GM21737 (cell line): ENCODE measurements around the gene KRTAP10-9.
"Not testable (repeated sequence)": the region's sequence is repeated elsewhere in the genome, so short reads cannot be mapped to it uniquely, and the experiment has no call there.

Experiments used
- ATAC-seq: cut with Tn5 transposase; IDR thresholded peaks from one replicate; pipeline ENCODE4 v1.9.1; 2021; ENCODE audit warnings: mild to moderate bottlenecking, moderate library complexity; ENCODE audit not compliant: unreplicated experiment

The KRTAP10-9 gene

DNA sequence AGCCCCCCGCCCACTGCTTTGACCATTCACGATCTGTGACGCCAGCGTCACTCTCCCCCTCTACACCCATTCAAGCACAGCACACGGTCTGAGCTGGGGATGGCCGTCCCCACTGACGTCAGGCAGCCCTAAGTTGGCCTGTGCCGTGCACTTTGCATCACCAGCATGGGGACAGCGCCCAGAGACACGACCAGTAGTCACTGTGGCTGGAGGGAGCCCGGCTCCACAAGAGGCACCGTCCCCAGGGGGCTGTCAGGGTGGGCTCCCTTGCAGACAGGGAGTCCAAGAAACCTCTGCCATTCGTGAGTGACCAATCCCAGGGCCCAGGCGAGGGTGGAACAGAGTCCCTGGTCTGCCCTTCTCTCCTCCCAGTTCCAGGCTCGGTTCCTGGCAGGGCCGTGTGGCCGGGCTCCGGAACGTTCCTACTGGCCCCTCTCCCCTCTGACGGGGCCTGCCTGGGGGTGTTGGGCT is 12.7 kb upstream of the KRTAP10-9 start:
- ATAC-seq, result no peak

GRCh38 chr21:44614961-44615391 is 11.9 kb upstream of the KRTAP10-9 start:
- no peak for ATAC-seq

DNA sequence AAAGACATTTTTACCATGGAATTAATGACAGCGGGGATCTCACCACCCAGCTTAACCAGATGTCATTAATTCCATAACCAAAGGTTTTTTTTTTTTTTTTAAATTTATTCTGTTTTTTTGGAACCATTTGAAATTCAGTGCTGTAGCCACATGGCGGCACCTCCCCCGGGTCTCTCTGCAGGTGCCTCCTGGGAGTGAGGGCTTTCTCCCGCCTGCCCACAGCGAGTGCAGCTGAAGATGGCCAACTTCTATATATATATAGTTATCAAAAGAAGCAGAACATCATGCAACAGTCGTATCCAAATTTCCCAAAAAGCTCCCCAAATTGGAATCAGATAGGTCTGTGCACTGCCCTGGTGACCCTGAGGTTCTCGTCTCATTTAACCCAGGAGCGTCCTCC is 11.4 kb upstream of the KRTAP10-9 start:
- no peak for ATAC-seq

- no peak for ATAC-seq
Observed at GRCh38 chr21:44615911-44616590, 10.8 kb upstream of the KRTAP10-9 start.

DNA sequence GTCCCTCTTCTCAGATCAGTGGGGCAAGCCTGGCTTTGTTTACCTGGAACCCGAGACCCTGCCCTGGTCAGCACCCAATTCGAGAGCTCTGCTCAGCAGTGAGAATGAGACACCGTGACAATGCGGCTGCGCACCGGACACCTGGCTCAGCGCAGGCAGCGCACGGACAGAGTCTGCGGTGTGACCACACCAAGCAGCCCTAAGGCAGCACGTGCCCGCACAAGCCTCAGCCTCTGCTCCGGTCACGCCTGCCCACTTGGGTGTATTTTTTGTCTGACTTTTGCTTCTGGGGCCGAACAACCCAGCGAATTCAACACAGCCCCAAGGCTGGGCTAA is 10.3 kb upstream of the KRTAP10-9 start:
- no peak for ATAC-seq

- no peak for ATAC-seq
Observed at GRCh38 chr21:44617071-44617501, 9.8 kb upstream of the KRTAP10-9 start.

DNA sequence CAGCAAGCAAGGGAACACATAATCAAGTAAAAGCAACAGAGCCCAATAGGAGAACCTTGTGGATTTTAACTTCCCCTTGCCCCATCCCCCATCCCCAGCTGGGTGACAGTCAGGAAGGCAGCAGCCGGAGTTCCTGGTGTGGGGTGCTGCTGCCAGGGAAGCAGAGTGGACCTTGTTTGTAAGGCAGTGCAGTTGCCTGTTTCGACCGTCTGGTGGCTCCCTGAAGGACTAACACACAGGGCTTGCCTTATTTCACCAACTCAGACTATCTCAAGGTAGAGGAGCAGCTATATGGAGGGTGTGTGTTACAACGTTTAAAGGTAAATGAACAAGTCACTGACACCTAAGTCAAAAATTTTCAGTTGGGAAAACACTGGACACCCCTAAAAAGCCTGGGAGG is 8.4 kb upstream of the KRTAP10-9 start:
- no peak for ATAC-seq

DNA sequence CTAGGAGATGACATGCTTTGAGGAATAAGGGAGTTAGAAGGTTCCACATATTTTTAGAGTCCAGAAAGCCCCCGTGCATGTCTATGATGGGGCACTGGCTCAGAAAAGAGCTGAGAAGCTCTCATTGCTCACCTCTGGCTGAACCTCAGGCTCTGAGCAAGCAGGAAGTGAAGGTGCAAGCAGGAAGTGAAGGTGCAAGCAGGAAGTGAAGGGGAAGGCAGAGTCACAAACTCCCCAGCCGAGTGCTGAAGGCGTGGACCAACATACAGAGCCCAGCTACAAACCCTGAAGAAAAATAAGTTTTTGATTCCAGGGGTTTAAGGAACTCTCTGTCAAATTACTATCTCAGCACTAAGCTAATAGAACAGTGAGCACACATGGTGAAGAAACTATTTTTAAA is 8.0 kb upstream of the KRTAP10-9 start:
- ATAC-seq, result no peak

DNA sequence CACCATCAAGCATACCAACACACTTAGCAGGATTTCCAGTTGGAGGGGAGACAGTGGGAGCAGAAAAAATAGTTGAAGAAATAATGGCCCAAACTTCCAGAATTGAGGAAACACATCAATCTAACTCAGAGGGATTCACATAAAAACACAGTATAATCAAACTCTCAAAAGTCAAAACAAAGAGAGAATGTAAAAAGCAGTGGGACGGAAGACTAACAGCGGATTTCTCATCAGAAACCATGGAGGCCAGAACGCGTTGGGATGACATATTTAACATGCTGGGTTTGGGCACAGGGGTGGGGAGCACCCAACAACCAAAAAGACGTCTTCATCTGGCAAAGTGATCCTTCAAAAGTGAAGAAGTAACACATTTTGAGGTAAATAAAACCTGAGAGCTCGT is 7.0 kb upstream of the KRTAP10-9 start:
- no peak for ATAC-seq

DNA sequence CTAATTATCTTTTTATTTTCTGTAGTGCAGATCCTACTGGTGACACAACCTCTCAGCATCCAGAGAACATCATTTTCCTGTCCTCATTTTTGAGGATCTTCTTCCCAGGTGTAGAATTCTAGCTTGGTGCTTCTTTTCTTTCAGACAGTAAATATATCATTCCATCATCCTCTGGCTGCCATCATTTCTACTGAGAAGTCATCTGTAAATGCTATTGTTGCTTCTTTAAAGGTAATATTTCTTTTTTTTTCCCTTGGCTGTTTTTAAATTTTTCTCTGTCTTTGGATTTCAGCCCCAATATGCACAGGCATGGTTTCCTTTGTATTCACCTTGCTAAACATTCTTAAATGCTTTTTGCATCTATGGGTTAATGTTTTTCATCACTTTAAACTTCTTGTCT is 3.3 kb upstream of the KRTAP10-9 start:
- ATAC-seq, result no peak

- ATAC-seq, result no peak
Observed at GRCh38 chr21:44625756-44626155, 1.1 kb upstream of the KRTAP10-9 start.

DNA sequence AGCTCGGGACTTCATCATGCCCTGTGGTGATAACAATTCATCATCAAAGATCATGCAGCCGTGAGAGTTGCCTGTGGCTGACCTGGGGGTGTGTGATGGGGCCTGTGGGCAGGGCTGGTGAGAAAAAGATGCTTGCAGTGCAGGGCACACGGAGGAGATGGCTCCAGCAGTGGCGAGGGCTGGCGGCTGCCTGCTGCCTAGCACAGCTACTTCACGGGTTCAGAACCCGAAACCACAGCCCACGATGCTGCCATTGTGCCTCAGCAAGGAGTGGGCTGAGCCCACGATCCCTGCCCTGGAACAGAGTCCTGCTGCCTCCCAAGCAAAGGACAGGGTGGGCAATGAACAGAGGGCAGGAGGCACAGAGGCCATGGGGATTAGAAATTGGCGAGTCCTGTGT is 631 bp upstream of the KRTAP10-9 start:
- ATAC-seq, result no peak

DNA sequence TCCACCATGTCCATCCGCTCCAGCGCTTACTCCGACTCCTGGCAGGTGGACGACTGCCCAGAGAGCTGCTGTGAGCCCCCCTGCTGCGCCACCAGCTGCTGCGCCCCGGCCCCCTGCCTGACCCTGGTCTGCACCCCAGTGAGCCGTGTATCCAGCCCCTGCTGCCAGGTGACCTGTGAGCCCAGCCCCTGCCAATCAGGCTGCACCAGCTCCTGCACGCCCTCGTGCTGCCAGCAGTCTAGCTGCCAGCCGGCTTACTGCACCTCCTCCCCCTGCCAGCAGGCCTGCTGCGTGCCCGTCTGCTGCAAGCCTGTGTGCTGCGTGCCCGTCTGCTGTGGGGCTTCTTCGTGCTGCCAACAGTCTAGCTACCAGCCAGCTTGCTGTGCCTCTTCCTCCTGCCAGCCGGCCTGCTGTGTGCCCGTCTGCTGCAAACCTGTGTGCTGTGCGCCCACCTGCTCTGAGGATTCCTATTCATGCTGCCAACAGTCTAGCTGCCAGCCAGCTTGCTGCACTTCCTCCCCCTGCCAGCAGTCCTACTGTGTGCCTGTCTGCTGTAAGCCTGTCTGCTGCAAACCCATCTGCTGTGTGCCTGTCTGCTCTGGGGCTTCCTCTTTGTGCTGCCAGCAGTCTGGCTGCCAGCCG is 409 bp downstream of the KRTAP10-9 start:
- ATAC-seq, result not testable (repeated sequence)

GRCh38 chr21:44627831-44628233 is 939 bp downstream of the KRTAP10-9 start:
- not testable (repeated sequence) for ATAC-seq

DNA sequence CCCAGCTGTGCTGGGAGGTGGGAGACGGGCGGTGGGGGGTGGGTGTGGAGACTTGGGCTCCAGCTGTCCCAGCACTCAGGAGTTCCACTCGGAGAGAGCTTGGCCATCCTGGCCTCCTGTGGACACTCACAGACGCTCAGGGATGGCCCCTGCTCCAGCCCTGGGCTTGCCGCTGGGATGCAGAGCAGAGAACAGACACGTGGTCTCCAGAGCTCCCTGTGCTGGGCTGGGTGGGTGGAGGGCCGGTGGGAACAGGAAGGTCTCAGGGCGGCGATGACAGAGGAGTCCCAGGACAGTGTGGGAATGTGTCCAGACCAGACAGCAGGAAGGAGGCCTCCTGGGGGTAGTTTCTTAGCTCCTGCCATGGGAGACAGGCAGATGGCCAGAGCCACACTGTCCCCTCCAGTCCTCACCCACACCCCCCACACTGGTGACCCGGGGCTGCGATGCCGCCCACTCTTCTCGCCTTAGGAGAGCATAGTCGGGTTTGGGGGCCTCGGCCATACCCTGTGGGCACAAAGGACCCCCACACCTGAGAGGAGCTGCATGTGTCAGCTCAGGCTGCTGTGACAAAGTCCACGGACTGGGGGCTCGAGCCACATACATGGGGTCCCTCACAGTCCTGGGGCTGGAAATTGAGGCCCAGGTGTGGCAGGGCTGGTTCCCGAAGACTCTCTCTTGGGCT is 2.0 kb downstream of the KRTAP10-9 start:
- ATAC-seq, result no peak

DNA sequence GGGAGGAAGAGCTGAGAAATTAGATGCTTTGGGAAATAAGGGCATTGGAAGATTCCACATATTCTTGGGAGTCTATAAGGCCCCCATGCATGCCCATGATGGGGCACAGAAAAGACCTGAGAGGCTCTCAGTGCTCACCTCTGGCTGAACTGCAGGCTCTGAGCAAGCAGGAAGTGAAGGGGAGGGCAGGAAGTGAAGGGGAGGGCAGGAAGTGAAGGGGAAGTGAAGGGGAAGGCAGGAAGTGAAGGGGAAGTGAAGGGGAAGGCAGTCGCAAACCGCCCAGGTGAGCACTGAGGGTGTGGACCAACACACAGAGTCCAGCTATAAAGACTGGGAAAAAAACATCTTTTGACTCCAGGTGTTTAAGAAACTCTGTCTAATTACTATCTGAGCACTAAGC is 3.5 kb downstream of the KRTAP10-9 start:
- ATAC-seq, result no peak

DNA sequence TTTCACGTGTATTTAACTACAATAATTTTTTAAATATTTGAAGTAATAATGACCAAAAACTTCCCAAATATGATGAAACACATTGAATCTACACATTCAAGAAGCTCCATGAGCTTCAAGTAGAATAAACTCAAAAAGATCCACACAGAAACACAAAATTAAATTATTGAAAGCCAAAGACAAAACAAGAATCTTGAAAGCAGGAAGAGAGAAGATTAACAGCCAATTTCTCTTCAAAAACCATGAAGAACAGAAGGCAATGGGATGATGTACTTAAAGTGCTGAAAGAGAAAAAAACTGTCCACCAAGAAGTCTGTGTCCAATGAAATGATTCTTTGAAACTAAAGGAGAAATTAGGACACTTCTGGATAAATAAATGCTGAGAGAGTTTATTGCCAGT is 5.2 kb downstream of the KRTAP10-9 start:
- no peak for ATAC-seq

DNA sequence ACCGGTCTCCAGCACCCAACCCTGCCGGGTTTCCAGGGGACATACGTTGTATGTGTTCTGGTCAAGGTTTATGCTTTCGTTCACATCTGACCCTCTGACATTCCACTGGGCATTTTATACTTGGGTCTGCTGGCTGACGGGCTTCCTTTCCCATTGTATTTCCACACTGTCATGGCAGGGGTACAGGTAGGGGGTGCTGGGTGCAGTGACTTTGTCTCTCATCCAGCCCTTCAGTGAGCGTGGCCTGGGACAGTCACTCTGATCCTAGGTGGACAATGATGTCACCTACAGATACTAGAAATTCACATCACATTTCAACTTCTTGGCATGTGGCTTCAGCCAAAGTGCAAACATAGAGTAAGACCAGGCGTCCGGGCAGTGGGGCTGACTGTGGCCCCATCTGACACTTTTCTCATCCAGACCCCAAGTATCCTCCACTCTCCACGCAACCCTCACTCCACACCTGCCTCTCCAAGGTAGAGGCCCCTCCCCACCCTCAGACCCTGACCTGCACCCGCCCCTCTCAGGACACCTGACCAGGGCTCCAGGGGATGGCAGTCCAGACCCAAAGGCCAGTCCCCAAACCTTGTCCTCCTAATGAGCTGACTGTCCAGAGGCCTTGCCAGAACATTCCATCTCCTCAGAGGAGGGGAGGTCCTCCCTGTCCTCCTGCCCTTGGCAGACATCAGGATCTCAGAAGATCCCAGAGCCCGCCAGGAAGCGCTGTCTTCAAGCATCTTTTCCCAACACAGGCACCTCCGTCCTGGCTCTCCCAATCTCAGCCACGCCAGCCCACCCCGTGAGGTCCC is 9.5 kb downstream of the KRTAP10-9 start:
- no peak for ATAC-seq

DNA sequence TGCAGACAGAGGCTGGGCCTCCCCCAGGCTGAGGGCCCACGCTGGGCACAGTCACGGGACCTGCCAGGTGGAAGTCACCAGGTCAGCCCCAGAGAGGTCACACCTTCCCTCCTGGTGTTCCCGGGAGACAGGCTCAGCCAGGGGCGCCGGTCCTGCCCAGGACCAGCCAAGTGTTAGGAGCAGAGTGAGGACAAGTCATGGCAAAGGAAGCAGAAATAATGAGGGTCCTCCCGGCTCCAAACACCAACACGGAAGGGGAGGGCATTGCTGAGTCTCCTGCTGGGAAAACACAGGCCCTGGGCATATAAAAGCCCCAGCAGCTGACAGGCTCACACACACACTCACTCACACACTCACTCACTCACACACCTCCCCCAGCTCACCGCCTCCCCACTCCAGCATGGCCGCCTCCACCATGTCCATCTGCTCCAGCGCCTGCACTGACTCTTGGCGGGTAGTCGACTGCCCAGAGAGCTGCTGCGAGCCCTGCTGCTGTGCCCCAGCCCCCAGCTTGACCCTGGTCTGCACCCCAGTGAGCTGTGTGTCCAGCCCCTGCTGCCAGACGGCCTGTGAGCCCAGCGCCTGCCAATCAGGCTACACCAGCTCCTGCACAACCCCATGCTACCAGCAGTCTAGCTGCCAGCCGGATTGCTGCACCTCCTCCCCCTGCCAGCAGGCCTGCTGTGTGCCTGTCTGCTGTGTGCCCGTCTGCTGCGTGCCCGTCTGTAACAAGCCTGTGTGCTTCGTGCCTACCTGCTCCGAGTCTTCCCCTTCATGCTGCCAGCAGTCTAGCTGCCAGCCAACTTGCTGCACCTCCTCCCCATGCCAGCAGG is 10.3 kb downstream of the KRTAP10-9 start, which contains the start of gene KRTAP10-10:
TSS of gene KRTAP10-10 (plus strand) at position 339 of the 833 bp plus-strand sequence. CDS start at position 401, 62 bp downstream.
- ATAC-seq, result no peak

DNA sequence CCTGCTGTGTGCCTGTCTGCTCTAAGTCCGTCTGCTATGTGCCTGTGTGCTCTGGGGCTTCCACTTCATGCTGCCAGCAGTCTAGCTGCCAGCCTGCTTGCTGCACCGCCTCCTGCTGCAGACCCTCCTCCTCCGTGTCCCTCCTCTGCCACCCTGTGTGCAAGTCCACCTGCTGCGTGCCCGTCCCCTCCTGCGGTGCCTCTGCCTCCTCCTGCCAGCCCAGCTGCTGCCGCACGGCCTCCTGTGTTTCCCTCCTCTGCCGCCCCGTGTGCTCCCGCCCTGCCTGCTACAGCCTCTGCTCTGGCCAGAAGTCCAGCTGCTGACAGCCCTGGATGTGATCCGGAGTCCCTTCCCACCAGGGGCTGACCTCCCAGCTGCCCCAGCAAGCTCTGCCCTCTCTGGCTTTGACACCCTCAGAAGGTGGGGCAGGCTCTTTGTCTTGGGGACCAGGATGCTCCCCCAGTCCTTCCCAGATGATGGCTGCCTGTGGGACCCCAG is 11.0 kb downstream of the KRTAP10-9 start:
- ATAC-seq, result not testable (repeated sequence)
